HCT116 (cell line): ENCODE data around the gene RAPGEF1. TPM values are rescaled to one million over a fixed set of nuclear protein-coding genes. Genes with fewer than 3 reads are reported as not detected.

Source experiments
- ATAC-seq: fragments of 200-7000 bp; cut with Tn5 transposase; 2 replicates; pipeline ENCODE4 v1.9.1; 2020; ENCODE audit warnings: mild to moderate bottlenecking, moderate library complexity
- BruUV-seq: library from RNA; stranded (reverse); fragments of 400-500 nt; replicated peaks from 2 replicates; lab custom pipeline; 2021; lab: Mats Ljungman, UMichigan
- CTCF ChIA-PET: fragments of 300-600 bp; sonication (Branson Sonifier 250); formaldehyde crosslinking; loops from one replicate; lab custom pipeline; 2021; ENCODE audit warnings: antibody characterized with exemption; lab: Charles Lee
- POLR2A ChIA-PET: fragments of 300-600, 350-600 bp; sonication (Branson Sonifier 250); formaldehyde crosslinking; loops from one replicate; lab custom pipeline; 2021; ENCODE audit warnings: antibody characterized with exemption; lab: Charles Lee
- RAD21 ChIA-PET, 2 experiments: fragments of 300-600 bp; sonication (Branson Sonifier 250); formaldehyde crosslinking; loops; one replicate each; lab custom pipeline; 2023; ENCODE audit warnings: low total read pairs in 2 of 2; ENCODE audit not compliant: uncharacterized antibody in 2 of 2, unreplicated experiment in 2 of 2, low non-redundant PET in 1 of 2; lab: Charles Lee
- DNase-seq: peaks from one replicate; pipeline ENCODE4 v3.0.0-alpha.2; 2010; ENCODE audit warnings: low read depth, low spot score
- H2AFZ ChIP-seq: fragments of 200-600 bp; shearing (Covaris generic), sonication (generic); 2 replicates; pipeline ENCODE4 v1.6.1; 2017; ENCODE audit warnings: low read depth, mixed run types, mixed read lengths, antibody characterized with exemption, low read length; ENCODE audit not compliant: poor library complexity, severe bottlenecking
- H3K27ac ChIP-seq: 2 replicates; pipeline ENCODE4 v1.5.1; 2012; ENCODE audit warnings: low read depth, low read length
- H3K27me3 ChIP-seq: fragments of 200-600 bp; sonication (generic); 2 replicates; pipeline ENCODE4 v1.6.1; 2016; ENCODE audit warnings: mixed run types, low read length, mixed read lengths; ENCODE audit not compliant: insufficient read depth
- H3K36me3 ChIP-seq, 2 experiments: fragments of 200-500 bp in 1 of 2; fragments of 200-600 bp in 1 of 2; sonication (Bioruptor generic) in 1 of 2; sonication (generic) in 1 of 2; 2 replicates each; pipeline versions ENCODE4 v1.5.1 to v1.6.1; 2014 to 2016; ENCODE audit warnings: low read length in 2 of 2, inconsistent platforms in 1 of 2, mixed read lengths in 1 of 2, mixed run types in 1 of 2; ENCODE audit not compliant: insufficient read depth in 2 of 2, control insufficient read depth in 1 of 2
- H3K4me1 ChIP-seq, 2 experiments: fragments of 200-600 bp in 1 of 2; sonication (generic) in 1 of 2; 2 replicates each; pipeline versions ENCODE4 v1.5.1 to v1.6.1; 2012 to 2017; ENCODE audit warnings: low read length in 2 of 2, inconsistent platforms in 1 of 2, mild to moderate bottlenecking in 1 of 2, mixed read lengths in 1 of 2, mixed run types in 1 of 2, moderate library complexity in 1 of 2; ENCODE audit not compliant: insufficient read depth in 2 of 2, control insufficient read depth in 1 of 2
- H3K4me2 ChIP-seq: fragments of 200-600 bp; sonication (generic); 2 replicates; pipeline ENCODE4 v1.6.1; 2017; ENCODE audit warnings: mixed run types, low read length, mixed read lengths
- H3K4me3 ChIP-seq, 2 experiments: fragments of 200-600 bp in 1 of 2; sonication (generic) in 1 of 2; replicated peaks in 1 of 2; 2 replicates each; pipeline ENCODE4 v1.5.1; 2011 to 2016; ENCODE audit warnings: low read length in 2 of 2, control low read depth in 1 of 2, low read depth in 1 of 2, mild to moderate bottlenecking in 1 of 2, mixed read lengths in 1 of 2, mixed run types in 1 of 2
- H3K79me2 ChIP-seq: fragments of 200-600 bp; sonication (generic); 2 replicates; pipeline ENCODE4 v1.6.1; 2017; ENCODE audit warnings: mild to moderate bottlenecking, mixed run types, low read length, moderate library complexity, mixed read lengths; ENCODE audit not compliant: insufficient read depth
- H3K9ac ChIP-seq: fragments of 200-600 bp; sonication (generic); 2 replicates; pipeline ENCODE4 v1.6.1; 2016; ENCODE audit warnings: low read length, mixed read lengths
- H3K9me2 ChIP-seq: fragments of 200-600 bp; sonication (generic), shearing (Covaris generic); 2 replicates; pipeline ENCODE4 v1.6.1; 2017; ENCODE audit warnings: mixed run types, mild to moderate bottlenecking, moderate library complexity; ENCODE audit not compliant: insufficient read depth
- H3K9me3 ChIP-seq, 2 experiments: fragments of 200-500 bp in 1 of 2; fragments of 200-600 bp in 1 of 2; sonication (Bioruptor generic) in 1 of 2; sonication (generic) in 1 of 2; 2 replicates each; pipeline ENCODE4 v1.6.1; 2014 to 2017; ENCODE audit warnings: low read length in 2 of 2, mixed read lengths in 2 of 2, inconsistent platforms in 1 of 2, low read depth in 1 of 2, mild to moderate bottlenecking in 1 of 2, mixed run types in 1 of 2, moderate library complexity in 1 of 2; ENCODE audit not compliant: control insufficient read depth in 1 of 2, insufficient read depth in 1 of 2
- H4K20me1 ChIP-seq: fragments of 200-600 bp; sonication (generic), shearing (Covaris generic); 2 replicates; pipeline ENCODE4 v1.6.1; 2017; ENCODE audit warnings: mixed run types, mild to moderate bottlenecking, moderate library complexity; ENCODE audit not compliant: insufficient read depth
- EZH2phosphoT487 ChIP-seq: fragments of 200-600 bp; IDR thresholded peaks from 2 replicates; pipeline ENCODE4 v1.6.1; 2018; ENCODE audit warnings: antibody characterized with exemption, borderline replicate concordance
- JUND ChIP-seq: IDR thresholded peaks from 2 replicates; pipeline ENCODE4 v1.6.1; 2012
- POLR2AphosphoS5 ChIP-seq: IDR thresholded peaks from 2 replicates; pipeline ENCODE4 v1.6.1; 2011; ENCODE audit warnings: mild to moderate bottlenecking, low read depth, low read length, moderate library complexity
- RAD21 ChIP-seq: IDR thresholded peaks from 2 replicates; pipeline ENCODE4 v1.6.1; 2012; ENCODE audit warnings: low read depth, mild to moderate bottlenecking
- SIN3A ChIP-seq: IDR thresholded peaks from 2 replicates; pipeline ENCODE4 v1.6.1; 2012; ENCODE audit warnings: low read depth
- YY1 ChIP-seq: IDR thresholded peaks from 2 replicates; pipeline ENCODE4 v1.6.1; 2011; ENCODE audit warnings: low read length, low read depth, moderate library complexity, mild to moderate bottlenecking; ENCODE audit not compliant: insufficient replicate concordance; ENCODE audit errors: extremely low read depth
- intact Hi-C: fragments of 100-400 bp; cut with micrococcal nuclease; formaldehyde crosslinking; loops from 2 replicates; pipeline ENCODE4 v1.10.0; 2022
- total RNA-seq: library from RNA; stranded (reverse); gene quantifications from one replicate; pipeline ENCODE4 v1.2.1, GENCODE V29; 2021; ENCODE audit not compliant: unreplicated experiment

The RAPGEF1 gene
- total RNA-seq, 1 experiment from 2014 or later = 43.0 TPM

DNA sequence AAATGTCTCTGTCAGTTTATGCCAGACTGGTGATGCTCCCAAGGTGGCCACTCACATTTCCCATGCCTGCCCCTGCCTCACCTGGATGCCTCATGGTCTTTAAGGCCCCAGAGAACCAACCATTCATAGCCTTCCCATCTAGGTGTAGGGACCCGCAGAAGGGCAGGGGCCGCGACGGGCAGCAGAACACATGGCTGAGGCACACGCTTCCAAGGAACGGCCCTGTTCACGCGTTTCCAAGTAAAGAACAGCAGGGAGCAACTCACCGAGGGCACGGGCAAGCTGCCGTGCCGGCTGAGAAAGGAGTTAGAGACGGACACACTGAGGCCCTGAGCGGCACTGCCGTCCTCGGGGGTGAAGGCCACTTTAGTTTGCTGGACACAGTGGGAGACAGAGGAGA, 121.1 kb downstream of the RAPGEF1 start:
- TF ChIP-seq JUND (no peak), SIN3A (no peak), POLR2AphosphoS5 (no peak), YY1 (no peak), EZH2phosphoT487 (no peak), RAD21 (no peak)
- Histone ChIP-seq H3K27me3 (no peaks in the 10 kb centered on the region), H3K4me2 (no peak overlapping the region), H3K4me3 (no peak overlapping the region), H3K36me3 (peaks cover 0 to 4% of the 10 kb centered on the region in 2 experiments; a peak in 1 of 4 replicates), H3K9me2 (no peaks in the 10 kb centered on the region), H3K9me3 (no peaks in the 10 kb centered on the region), H4K20me1 (no peaks in the 10 kb centered on the region), H3K27ac (no peak overlapping the region), H3K79me2 (no peaks in the 10 kb centered on the region), H3K4me1 (peaks cover 6 to 8% of the 10 kb centered on the region in 2 experiments), H3K9ac (no peak overlapping the region), H2AFZ (no peak overlapping the region)
- intact Hi-C loops = no loop called here
- ChIA-PET CTCF (no interaction called here), POLR2A (no interaction called here), RAD21 (no interaction called here)
- DNase-seq = no peak
- no TSS peak for BruUV-seq
- ATAC-seq = no peak

DNA sequence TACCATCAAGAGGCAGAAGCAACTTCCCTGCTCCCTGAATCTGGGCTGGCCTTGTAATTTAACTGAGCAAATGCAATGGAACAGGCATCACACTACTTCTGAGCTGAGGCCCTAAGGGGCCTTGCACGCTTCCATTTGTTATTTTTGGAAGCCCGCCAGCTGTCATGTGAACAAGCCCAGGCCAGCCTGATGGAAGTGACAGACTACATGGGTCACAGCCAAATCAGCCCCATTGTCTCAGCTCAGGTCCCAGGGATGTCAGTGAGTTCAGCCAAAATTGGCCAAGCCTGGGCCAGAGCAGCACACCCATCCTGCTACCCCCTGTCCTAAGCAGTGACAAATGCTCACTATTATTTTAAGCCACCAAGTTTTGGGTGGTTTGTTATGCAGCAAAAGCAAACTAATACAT, 121.8 kb downstream of the RAPGEF1 start:
- H3K9ac ChIP-seq = no peak overlapping the region
- H3K79me2 ChIP-seq = no peaks in the 10 kb centered on the region
- H3K4me3 ChIP-seq = no peak overlapping the region
- H3K9me3 ChIP-seq = no peaks in the 10 kb centered on the region
- no peak overlapping the region for H3K4me2 ChIP-seq
- peaks cover 6 to 8% of the 10 kb centered on the region in 2 experiments for H3K4me1 ChIP-seq
- DNase-seq = no peak
- ChIA-PET RAD21 (no interaction called here), CTCF (no interaction called here), POLR2A (no interaction called here)
- no peak overlapping the region for H3K27ac ChIP-seq
- peaks cover 0 to 4% of the 10 kb centered on the region in 2 experiments; a peak in 1 of 4 replicates for H3K36me3 ChIP-seq
- no TSS peak for BruUV-seq
- intact Hi-C loops = no loop called here
- TF ChIP-seq POLR2AphosphoS5 = no peak
- no peaks in the 10 kb centered on the region for H3K9me2 ChIP-seq
- H2AFZ ChIP-seq = no peak overlapping the region
- no peaks in the 10 kb centered on the region for H3K27me3 ChIP-seq
- 0 out of 2 replicates have a peak, but pooled peaks have one; percentile 36 for ATAC-seq
- H4K20me1 ChIP-seq = no peaks in the 10 kb centered on the region
